HT-29 (cell line): ENCODE results near the gene NOTCH4. TPM values are rescaled to one million over a fixed set of nuclear protein-coding genes. Genes with fewer than 3 reads are reported as not detected.
A peak's percentile ranks its signal among the peaks of the same experiment; 100 is the strongest.

Source experiments
- DNase-seq: peaks from one replicate; pipeline ENCODE4 v3.0.0-alpha.2; 2015; ENCODE audit warnings: low spot score
- total RNA-seq: library from RNA; depleted of rRNA; stranded (reverse); fragments of >200 nt; shearing (Covaris generic); gene quantifications from 2 replicates; pipeline ENCODE4 v1.2.3, GENCODE V29; 2014

NOTCH4 gene
- total RNA-seq, 1 experiment from 2014 or later = 2.2 TPM

- DNase-seq = no peak
Measured at GRCh38 chr6:32166411-32167061, 57.3 kb downstream of the NOTCH4 start.

DNA sequence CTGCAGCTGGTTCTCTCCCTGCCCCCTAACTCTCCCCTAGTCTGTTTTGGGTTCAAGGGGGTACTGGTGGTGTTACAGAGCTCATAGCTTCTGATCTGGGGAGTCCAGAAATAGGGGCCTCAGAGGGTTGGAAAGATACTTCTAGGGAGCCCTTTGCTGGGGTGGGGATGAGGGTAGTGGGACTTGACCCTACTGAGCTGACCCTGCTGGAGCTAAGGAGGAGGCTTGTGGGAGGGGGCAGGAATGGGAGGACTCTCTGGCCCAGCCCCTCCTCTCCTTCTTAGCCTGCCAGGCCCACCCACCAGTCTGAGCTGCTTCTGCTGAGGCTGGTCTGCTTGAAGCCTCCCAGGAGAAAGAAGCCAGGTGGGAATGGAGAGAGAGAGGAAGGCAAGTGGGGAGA, 59.6 kb downstream of the NOTCH4 start, which contains the start of gene EGFL8:
Gene EGFL8, plus strand, starts transcription at position 301 of the 400 bp plus-strand sequence. CDS start 1,571 bp downstream, outside the sequence.
- DNase-seq = no peak

DNA sequence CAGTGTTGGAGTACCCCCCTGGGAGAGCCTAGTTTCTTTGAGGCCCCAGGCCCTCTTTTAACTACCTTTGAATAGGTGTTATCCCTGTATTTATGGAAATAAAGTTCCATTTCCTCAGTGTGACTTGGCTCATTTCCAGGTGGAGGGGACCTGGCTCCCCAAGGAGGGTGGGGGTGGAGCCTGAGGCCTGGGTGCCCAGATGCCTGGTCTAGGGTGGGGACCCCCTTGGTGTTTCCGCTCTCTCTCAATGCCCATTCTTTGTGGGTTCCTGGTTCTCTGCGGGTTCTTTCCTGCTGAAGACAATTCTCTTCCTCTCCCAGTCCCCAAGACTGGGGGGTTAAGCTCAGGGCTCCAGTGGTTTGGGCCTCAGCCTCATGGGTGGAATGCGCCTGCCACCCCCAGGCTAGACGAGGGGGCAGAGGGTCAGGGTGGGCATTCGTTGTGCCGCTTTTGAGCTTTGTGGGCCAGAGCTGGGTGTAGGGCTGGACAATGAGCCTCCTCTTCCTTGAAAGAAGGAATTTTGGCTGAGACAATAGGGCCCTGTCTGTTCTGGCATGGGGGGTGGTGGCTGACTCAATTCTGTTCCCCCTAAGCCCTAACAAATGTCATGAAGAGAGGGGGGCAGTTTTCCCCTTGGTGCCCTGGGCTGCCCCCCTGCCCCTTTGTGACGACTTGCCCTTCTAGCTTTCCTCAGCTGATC, 60.2 kb downstream of the NOTCH4 start:
- DNase-seq = no peak

- DNase-seq = no peak
Measured at GRCh38 chr6:32158052-32158451, 65.8 kb downstream of the NOTCH4 start.

DNA sequence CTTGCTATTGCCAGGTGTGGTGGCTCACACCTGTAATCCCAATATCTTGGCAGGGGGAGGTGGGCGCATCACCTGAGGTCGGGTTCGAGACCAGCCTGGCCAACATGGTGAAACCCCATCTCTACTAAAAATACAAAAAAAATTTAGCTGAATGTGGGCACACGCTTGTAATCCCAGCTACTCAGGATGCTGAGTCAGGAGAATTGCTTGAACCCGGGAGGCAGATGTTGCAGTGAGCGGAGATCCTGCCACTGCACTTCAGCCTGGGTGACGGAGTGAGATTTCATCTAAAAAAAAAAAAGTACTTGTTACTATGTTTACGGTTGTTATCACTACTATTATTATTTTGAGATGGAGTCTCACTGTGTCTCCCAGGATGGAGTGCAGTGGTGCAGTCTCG, 67.0 kb downstream of the NOTCH4 start:
- DNase-seq = no peak

DNA sequence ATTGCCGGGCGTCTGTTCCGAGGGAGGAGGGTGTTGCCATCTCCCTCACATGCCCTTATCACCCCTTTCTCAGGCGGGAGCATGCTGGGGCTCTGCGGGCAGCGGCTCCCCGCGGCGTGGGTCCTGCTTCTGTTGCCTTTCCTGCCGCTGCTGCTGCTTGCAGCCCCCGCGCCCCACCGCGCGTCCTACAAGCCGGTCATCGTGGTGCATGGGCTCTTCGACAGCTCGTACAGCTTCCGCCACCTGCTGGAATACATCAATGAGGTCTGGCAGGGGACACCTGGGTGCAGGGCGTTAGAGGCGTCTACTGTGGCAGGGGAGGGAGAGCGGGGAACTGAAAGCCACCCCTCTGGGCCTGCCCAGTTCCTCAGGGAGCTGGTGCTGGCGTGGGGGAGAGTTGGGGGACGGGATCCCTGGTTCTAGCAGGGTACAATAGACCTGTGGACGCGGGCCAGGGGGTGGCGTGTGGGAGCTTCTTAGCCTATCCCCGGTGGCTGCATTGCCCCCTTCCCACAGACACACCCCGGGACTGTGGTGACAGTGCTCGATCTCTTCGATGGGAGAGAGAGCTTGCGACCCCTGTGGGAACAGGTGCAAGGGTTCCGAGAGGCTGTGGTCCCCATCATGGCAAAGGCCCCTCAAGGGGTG, 69.2 kb downstream of the NOTCH4 start:
- DNase-seq = peak; percentile 83

GRCh38 chr6:32153564-32154513, 70.0 kb downstream of the NOTCH4 start, which contains the start of gene PPT2:
Gene PPT2 (plus strand): TSS chr6:32154141. CDS start chr6:32154595, 454 bp downstream.
- peak; percentile 73 for DNase-seq

DNA sequence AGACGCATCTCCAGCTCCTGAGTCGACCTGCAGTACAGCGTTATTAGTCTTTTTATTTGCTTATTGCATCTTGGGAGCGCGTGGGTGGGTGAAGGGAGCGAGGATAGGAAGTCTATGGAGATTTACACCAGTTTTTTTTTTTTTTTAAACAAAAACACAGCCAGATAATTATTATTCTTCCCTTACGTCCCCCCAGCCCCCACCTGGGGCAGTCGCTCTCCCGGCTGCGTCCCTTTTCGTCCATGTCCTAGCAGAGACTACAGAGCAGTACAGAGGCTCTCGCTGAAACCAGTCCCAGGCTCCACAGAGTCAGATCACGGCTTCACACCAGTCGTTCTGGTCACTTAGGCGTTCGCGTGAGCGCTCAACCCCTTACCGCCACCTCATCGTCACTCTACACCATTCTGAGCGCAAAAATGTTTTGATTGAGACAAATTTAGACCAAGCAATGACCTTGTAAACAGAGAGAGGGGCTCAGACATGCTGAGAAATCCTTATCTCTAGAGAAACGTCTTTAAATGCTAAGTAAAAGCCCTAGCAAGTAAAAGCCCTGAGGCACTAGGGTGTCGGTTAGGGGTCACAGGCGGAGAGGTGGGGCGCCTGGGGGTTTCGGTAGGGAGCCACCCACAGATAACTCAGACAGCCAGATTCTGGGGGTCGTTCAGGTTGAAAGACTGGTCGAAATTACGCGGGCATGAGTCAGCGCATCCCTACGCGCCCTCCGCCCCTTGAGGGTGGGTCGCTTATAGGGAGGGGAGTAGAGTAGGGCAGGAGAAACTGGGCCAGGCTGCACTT, 70.9 kb downstream of the NOTCH4 start:
- DNase-seq = no peak

GRCh38 chr6:32151863-32152768, 71.8 kb downstream of the NOTCH4 start, which contains the start of gene PRRT1:
Gene PRRT1 (minus strand): TSS chr6:32151939. CDS start chr6:32151827, 112 bp downstream.
- no peak for DNase-seq

DNA sequence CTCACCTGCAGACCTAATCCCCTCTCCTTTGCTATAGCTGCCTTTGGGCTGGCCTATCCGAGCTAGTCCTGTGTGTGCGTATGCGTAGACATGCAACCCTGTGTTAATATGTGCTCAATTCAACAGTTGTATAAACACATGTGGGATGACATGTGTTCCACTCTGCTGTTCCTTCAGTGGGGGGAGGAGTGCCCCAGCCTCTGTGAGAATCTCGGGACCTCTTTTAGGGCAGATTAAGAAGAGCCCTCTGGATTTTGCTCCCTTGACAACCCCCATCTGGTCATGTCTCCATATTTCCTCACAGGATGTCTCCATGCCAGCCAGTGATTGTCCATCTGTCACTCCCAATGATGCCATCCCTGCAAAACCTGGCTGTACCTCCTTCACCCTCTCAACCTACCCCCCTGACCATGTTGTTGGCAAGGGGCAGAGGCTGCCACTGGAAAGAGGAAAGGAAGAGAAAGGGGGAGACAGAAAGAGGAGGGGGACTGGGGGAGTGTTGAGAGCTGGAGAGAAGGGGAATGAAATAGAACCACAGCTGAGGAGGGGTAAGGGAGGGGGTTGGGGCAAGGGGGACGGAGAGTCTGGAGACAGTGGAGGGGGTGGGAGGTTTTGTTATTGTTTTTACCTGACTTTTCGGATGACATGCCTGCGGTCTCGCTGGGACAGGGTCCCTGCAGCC, 72.5 kb downstream of the NOTCH4 start:
- DNase-seq = no peak

- no peak for DNase-seq
Measured at GRCh38 chr6:32149932-32150870, 73.7 kb downstream of the NOTCH4 start.

GRCh38 chr6:32149092-32149755, 74.6 kb downstream of the NOTCH4 start:
- no peak for DNase-seq

- no peak for DNase-seq
Measured at GRCh38 chr6:32148289-32149091, 75.4 kb downstream of the NOTCH4 start.

GRCh38 chr6:32147401-32148132, 76.3 kb downstream of the NOTCH4 start:
- no peak for DNase-seq

DNA sequence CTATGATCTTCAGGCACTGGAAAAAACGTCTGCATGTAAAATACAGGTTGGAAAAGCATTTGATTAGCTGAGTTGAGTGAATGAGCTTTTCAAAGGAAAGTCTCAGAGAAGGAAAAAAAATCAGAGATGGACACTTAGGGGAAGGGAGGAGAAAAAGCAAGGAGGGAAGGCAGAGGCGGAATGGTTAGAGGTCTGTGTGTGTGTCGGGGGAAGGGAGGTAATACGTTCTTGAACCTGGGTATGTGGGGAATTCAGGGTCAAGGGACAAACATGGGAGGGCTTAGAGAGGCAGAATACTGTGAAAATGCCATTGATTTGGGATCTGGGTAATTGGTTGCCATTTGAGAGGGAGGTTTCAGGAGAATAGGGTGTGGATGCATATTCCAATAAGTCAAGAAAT, 77.2 kb downstream of the NOTCH4 start:
- DNase-seq = no peak

DNA sequence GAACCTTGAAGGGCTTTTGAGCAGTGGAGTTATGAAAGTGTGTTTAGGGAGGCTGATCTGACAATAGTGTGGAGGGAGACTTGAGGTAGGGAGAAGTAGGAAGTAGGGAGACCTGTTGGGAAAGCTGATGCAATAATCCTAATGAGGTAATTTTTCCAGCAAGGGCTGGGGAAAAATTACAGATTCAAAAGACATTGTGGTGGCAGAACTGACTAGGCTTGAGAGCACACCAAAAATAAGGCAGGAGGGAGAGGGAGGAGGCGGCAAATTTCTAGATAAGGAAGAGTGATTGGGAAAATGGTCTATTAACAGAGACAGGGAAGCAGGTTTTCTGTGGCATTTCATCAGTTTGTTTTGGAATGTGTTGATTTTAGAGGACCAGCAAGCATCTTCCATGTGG, 77.6 kb downstream of the NOTCH4 start:
- no peak for DNase-seq
